ENCODE results near the gene NLE1.
"Not testable (repeated sequence)": the region's sequence is repeated elsewhere in the genome, so short reads cannot be mapped to it uniquely, and the experiment has no call there.

DNA sequence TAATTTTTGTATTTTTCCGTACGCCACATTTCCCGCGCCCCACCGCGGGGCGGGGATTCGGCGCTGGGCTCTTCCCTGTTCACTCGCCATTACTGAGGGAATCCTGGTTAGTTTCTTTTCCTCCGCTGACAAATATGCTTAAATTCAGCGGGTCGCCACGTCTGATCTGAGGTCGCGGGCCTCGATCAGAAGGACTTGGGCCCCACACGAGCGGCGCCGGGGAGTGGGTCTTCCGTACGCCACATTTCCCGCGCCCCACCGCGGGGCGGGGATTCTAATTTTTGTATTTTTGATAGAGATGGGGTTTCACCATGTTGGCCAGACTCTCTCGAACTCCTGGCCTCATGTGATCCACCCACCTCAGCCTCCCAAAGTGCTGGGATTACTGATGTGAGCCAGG is 9.0 kb upstream of the NLE1 start:
- TF ChIP-seq, protein P1, sequence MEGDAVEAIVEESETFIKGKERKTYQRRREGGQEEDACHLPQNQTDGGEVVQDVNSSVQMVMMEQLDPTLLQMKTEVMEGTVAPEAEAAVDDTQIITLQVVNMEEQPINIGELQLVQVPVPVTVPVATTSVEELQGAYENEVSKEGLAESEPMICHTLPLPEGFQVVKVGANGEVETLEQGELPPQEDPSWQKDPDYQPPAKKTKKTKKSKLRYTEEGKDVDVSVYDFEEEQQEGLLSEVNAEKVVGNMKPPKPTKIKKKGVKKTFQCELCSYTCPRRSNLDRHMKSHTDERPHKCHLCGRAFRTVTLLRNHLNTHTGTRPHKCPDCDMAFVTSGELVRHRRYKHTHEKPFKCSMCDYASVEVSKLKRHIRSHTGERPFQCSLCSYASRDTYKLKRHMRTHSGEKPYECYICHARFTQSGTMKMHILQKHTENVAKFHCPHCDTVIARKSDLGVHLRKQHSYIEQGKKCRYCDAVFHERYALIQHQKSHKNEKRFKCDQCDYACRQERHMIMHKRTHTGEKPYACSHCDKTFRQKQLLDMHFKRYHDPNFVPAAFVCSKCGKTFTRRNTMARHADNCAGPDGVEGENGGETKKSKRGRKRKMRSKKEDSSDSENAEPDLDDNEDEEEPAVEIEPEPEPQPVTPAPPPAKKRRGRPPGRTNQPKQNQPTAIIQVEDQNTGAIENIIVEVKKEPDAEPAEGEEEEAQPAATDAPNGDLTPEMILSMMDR (conservative IDR thresholded peaks at IDR 0.05; ENCODE audit: low read length), result not testable (repeated sequence)
- TF ChIP-seq EZH2phosphoT487 (IDR thresholded peaks at IDR 0.05; ENCODE audit: borderline replicate concordance), result not testable (repeated sequence)

Data from Loucy (cell line).